ELR (cell line): Measurements from ENCODE around the gene STEAP1.
"Not testable (repeated sequence)": the region's sequence is repeated elsewhere in the genome, so short reads cannot be mapped to it uniquely, and the experiment has no call there.

ENCODE experiments used
- DNase-seq: peaks from one replicate; pipeline ENCODE4 v3.0.0-alpha.2; 2015; ENCODE audit warnings: low read depth

The STEAP1 gene

GRCh38 chr7:90173127-90173844, 19.0 kb downstream of the STEAP1 start:
- no peak for DNase-seq

GRCh38 chr7:90175667-90176066, 21.4 kb downstream of the STEAP1 start:
- no peak for DNase-seq

GRCh38 chr7:90176195-90176594, 21.9 kb downstream of the STEAP1 start:
- DNase-seq, result no peak

- DNase-seq, result no peak
These were observed 23.9 kb downstream of the STEAP1 start for GRCh38 chr7:90178166-90178565.

- DNase-seq, result peak; percentile 95
These were observed 24.5 kb downstream of the STEAP1 start for GRCh38 chr7:90178679-90179278.

GRCh38 chr7:90180011-90180585, 25.8 kb downstream of the STEAP1 start:
- DNase-seq, result no peak

- DNase-seq, result no peak
These were observed 26.4 kb downstream of the STEAP1 start for GRCh38 chr7:90180649-90181048.

- DNase-seq, result no peak
These were observed 27.2 kb downstream of the STEAP1 start for GRCh38 chr7:90181485-90181884.

GRCh38 chr7:90186290-90186689, 32.0 kb downstream of the STEAP1 start:
- DNase-seq, result not testable (repeated sequence)

GRCh38 chr7:90187507-90188050, 33.3 kb downstream of the STEAP1 start:
- DNase-seq, result no peak

- DNase-seq, result no peak
These were observed 34.0 kb downstream of the STEAP1 start for GRCh38 chr7:90188281-90188680.

GRCh38 chr7:90190995-90191394, 36.7 kb downstream of the STEAP1 start:
- no peak for DNase-seq

GRCh38 chr7:90191648-90192047, 37.4 kb downstream of the STEAP1 start:
- no peak for DNase-seq

- no peak for DNase-seq
These were observed 38.8 kb downstream of the STEAP1 start for GRCh38 chr7:90192876-90193750.

GRCh38 chr7:90194911-90195809, 40.9 kb downstream of the STEAP1 start:
- no peak for DNase-seq

- no peak for DNase-seq
These were observed 47.4 kb downstream of the STEAP1 start for GRCh38 chr7:90201500-90202195.

GRCh38 chr7:90207956-90208355, 53.7 kb downstream of the STEAP1 start:
- DNase-seq, result no peak

GRCh38 chr7:90209776-90210175, 55.5 kb downstream of the STEAP1 start:
- DNase-seq, result no peak

GRCh38 chr7:90210475-90210874, 56.2 kb downstream of the STEAP1 start:
- DNase-seq, result no peak

GRCh38 chr7:90210981-90211380, 56.7 kb downstream of the STEAP1 start:
- no peak for DNase-seq
